HG03039 (cell line): ENCODE measurements around the gene PROM1.

Source experiments
- ATAC-seq: cut with Tn5 transposase; IDR thresholded peaks from one replicate; pipeline ENCODE4 v1.9.1; 2021; ENCODE audit warnings: mild to moderate bottlenecking, moderate library complexity; ENCODE audit not compliant: unreplicated experiment

PROM1 gene, protein sequence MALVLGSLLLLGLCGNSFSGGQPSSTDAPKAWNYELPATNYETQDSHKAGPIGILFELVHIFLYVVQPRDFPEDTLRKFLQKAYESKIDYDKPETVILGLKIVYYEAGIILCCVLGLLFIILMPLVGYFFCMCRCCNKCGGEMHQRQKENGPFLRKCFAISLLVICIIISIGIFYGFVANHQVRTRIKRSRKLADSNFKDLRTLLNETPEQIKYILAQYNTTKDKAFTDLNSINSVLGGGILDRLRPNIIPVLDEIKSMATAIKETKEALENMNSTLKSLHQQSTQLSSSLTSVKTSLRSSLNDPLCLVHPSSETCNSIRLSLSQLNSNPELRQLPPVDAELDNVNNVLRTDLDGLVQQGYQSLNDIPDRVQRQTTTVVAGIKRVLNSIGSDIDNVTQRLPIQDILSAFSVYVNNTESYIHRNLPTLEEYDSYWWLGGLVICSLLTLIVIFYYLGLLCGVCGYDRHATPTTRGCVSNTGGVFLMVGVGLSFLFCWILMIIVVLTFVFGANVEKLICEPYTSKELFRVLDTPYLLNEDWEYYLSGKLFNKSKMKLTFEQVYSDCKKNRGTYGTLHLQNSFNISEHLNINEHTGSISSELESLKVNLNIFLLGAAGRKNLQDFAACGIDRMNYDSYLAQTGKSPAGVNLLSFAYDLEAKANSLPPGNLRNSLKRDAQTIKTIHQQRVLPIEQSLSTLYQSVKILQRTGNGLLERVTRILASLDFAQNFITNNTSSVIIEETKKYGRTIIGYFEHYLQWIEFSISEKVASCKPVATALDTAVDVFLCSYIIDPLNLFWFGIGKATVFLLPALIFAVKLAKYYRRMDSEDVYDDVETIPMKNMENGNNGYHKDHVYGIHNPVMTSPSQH

DNA sequence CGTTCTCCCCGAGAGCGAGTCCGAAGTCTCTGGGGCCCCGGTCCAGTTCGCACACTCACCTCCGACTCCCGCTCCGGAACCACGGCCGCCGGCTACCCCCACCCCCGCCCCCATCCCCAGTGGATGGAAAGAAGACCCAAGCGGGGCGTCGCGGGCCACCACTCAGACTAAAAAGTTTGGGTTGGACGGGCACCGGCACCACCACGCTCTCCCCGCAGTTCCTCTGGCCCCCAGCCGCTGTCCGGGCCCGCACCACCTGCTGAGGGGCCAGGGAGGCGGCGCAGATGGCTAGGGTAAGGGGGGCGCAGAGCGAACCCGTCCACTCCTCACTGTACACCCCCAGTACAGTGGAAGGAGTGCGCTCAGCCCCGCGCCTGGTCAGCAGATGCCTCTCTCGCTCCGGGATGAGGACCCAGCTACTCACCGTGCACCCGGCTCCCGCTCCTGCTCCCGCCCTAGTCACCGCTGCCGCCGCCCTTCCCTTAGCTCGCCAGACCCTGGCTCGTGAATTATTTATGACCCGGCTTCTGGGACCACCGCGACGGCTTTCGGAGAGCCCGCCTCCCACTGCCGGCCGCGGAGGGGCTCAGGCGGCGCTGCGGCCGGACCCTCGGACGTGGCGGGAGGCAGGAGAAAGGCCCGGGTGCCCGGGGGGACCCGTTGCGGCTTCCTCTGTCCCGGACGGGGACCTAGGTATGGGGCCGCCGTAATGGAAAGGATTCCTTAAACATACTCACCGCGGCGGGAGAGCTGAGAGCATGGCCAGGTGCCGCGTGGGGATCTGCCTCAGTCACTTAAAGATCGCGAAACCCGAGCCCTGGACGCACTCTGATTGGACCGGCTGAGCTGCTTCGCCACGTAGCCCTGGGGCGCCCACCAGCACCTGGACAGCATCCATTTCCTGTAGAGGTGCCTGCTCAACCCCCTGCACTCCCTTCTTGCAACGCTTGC, at the start of gene PROM1:
PROM1 (minus strand) TSS at position 783 of the 951 bp plus-strand sequence. CDS start 8,117 bp downstream, outside the sequence.
- no peak for ATAC-seq

DNA sequence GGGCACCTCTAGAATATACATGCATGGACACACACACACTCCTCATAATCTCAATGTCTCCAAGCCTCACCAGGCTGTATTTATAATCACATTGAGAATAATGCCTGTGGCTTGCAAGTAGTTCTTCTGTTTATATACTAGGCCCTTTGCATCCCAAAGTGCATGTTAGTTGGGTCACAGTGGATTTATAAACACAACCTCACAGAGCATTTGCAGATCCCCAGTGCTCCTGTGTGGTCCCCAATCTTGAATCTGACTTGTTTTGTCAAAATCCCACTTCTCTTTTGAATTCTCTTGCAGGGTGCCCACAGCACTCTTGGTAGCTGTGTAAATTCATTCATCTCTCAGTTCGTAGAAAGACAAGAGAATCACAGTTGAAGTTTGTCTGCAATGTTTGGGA, 49.6 kb upstream of the PROM1 start:
- ATAC-seq: no peak

DNA sequence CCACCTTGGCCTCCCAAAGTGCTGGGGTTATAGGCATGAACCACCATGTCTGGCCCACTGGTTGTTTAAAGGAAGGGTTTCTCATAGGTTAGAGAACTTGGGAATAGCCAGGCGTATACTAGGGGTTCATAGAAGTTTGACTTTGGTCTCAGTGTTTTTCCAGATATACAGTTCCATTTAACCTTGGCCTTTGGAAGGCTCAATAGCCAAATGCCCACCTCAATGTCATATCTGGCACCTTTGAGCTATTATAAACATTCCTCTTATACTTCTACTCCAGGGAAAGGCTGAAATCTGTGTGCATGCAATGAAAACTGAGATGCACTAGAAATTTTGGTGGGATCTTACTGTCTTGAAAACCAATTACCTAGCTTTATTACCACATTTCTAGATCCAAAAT, 47.5 kb upstream of the PROM1 start:
- no peak for ATAC-seq

DNA sequence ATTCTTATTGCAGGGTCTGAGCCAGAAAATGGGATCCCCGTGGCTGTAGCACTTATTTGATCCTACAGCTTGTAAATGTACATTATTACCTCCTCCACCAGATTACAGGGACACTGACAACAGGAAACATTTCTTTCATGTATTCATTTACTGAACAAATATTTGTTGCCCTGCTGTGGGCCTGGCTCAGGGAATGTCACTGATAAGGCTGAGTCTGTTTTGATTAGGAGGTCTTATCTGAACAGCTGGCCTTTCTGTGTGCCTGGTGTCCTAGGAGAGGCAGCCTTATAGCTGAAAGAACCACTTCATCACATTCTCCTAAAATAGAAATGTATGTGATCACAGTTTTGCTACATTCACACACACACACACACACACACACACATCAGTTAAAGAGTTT, 45.5 kb upstream of the PROM1 start:
- ATAC-seq: no peak

- ATAC-seq: no peak
These were observed 42.9 kb upstream of the PROM1 start for GRCh38 chr4:16126714-16127113.

DNA sequence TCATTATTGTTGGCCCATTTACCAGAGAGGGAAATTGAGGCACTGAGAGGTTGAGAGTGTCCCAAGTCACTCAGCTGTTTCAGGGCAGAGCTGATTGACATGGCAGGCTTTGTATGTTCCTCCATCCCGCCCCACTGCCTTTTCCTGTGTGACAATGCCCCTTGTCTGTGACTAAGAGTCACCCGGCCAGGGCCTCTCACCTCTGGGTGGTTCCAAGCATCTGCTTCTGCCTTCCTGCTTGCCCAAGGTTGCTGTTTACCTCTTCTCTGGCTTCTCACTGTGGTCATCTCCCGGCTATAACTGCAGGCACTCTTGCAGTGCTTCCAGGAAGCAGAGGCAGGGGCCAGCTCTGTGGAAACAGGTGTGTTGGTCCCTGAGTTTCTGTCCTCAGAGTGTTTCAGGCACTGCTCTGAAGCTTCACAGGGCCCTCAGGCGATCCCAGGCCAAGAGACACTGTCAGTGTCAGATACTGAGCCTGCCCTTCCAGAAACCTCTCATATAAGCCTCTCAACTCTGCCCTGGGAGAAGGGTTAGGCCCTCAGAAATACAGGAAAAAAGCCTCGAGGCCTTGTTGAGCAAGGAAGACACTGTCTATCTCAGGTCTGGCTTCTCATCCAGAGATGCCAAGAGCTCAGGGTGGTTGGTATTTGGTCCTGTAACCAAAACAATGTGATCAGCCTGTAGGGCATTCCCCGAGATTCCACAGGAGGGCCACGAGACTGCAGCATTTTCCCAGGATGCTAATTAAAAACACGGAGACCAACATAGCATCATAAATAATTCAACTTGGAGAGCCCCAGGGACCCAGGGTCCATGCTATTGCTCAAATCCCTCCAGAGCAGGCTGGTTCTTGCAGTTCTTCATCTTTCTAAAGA, 42.0 kb upstream of the PROM1 start:
- ATAC-seq: no peak

DNA sequence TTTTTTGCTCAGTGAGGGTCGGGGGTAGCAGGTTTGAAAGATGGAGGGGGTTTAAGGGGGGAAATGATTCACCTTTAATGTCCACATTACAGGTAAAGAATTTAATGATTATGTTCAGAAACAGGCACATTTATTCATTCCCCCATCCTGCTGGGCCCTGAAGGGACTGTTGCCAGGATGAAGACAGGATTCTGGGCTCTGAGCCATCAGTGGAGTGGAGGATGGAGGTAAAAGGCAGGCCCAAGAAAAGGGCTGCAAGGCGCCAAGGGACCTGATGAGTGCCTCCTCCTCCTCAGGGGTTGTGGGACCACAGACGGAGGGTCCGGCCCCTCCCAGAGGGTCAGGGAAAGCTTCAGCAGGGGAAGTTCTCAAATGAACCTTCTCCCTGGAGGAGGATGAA, 40.4 kb upstream of the PROM1 start:
- no peak for ATAC-seq

DNA sequence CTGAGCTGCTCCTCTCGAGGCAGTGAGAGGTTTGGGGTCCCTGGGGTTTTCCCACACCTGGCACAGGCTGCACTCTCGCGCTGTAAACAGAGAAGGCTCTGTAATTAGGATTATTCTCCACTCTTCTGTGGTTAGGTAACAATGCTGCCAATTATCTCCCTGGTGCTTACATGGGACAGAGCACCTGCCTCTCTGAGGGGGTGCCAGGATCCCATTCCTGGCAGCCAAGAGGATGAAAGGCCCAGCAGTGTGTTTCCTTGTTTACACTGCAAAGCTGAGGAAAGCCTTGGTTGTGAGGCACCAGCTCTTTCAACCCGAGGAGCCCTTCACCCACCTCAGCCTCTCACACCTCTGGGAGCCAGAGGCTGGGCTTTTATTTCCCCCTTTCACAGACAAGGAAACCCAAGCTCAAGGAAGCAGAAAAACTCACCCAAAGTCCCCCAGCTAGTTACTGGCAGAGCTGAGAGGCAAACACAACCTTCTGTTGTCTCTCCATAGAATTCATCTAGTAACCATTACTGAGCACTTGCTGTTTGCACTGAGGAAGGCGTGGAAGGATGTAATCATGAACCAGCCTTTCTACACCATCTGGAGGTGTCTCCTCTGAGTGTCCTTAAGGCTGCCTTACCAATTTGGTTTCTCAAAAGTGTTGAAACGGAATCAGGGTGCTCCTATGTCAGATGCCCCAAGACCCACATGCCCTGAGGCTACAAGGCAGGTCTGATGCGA, 39.7 kb upstream of the PROM1 start:
- no peak for ATAC-seq

- ATAC-seq: no peak
These were observed 39.0 kb upstream of the PROM1 start for GRCh38 chr4:16122784-16123183.

DNA sequence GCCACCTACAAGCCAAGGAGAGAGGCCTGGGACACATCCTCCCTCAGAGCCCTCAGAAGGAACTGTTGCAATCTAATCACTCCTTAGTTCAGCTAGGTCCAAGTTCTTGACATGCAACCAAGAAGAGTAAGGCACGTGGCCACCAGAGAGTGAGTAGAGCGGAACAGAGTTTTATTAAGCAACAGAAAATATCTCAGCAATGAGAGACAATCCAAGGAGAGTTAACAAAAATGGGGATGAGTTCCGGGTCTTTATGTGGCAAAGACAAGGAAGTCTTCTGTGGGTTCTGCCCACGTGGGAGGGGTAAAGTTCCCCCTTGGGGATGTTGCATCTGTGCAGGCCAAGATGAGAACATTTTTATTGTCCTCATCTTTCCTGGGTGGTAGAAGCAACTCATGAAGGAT, 38.5 kb upstream of the PROM1 start:
- ATAC-seq: no peak

- ATAC-seq: no peak
These were observed 36.9 kb upstream of the PROM1 start for GRCh38 chr4:16120720-16121119.

GRCh38 chr4:16119981-16120380, 36.2 kb upstream of the PROM1 start:
- ATAC-seq: no peak

DNA sequence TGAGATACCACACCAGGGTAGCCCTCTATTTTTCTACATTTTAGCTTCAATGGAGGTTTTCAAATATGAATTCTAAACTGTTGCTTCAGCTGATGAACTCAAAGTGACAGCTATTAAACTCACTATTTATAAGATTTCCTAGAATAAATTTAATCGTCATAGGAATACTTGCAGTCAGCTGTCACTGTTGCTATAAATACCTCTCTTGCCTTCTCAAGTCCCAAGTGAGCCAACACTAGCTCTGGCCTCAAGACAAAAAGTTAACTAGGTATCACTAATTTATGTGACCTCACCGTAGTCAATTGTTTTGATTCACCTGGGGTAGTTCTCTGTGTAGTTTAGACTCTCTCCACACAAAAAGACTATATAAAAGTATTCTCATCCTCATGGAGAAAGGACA, 34.3 kb upstream of the PROM1 start:
- no peak for ATAC-seq

DNA sequence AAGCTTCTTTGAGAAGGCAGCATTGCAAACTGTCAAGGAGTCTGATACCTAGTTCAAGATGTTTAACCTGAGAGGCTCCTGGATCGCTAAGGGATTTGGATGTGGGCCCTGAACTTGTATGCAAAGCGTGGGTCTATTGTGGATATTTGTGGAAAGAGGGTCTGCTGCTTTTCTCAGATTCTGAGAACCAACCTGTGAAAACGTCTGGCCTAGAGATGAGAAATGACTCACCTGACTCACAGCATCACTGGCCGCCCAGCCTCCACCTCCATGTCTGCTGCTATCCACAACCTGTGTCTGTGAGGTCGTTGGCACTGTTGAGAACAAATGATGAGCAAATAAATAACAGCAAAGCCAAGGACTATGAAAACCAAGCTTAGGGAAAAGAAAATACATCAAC, 33.3 kb upstream of the PROM1 start:
- ATAC-seq: no peak

DNA sequence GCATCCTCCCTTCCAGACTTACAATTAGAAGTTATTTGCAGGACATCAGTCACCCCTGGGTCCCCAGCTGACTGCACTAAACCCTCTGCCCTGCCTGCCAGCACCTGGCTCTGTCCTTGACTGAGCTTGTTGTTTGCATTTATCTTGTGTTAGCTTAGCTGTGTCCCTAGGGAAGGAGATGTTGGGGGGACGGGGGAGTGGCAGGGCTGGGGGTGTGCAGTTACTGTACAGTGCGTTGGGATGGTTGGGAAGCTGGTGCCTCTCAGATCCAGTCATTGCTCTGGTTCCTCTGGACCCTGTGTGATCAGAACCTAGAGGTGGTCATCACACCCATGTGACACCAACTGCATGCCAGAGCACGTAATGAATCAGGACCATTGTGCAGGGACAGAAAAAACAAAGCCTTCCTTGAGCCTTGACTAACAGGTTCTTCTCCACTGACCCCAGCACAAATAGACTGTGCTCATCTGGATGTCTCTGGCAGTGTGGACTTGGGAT, 32.7 kb upstream of the PROM1 start:
- ATAC-seq: no peak

DNA sequence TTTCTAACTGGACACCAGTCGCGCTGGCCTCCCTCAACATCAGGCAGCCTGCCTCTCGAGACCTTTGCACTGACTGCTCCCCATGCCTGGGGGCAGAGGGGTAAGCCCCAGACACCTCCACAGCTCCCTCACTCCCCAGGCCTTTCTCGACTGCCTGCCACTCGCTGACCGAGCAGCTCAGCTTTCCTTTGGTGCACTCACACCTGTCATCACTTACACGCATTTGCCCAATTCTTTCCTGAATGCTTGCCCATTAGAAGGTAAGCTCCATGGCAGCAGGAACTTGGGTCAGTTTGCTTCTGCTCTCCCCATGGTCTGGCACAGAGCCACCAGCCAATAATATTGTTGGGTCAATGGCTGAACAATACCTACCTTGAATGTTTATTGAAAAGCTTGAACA, 32.2 kb upstream of the PROM1 start:
- no peak for ATAC-seq

DNA sequence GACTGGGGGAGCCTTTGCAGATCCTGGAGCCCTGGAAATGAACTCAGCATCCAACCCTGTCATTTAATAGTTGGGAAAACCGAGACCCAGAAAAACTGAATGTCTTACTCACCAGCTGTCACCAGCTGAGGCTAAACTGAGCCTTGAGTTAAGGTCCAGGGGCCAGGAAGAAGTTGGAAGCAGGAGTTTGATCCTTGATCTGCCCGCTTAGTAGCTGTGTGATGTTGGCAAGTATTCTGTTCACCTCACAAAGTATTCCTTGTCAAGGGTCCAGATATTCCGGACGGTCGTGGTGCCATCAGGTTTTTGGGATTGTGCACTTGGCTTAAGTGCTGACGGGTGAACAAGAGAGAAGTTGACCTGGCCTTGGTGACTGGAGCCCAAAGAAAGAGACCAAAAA, 30.7 kb upstream of the PROM1 start:
- no peak for ATAC-seq

GRCh38 chr4:16113741-16114140, 29.9 kb upstream of the PROM1 start:
- no peak for ATAC-seq

- ATAC-seq: no peak
These were observed 27.7 kb upstream of the PROM1 start for GRCh38 chr4:16111533-16111932.
